NB4 (cell line): ENCODE data around the gene ANKRD34B.

ENCODE experiments used
- CTCF ChIP-seq: IDR thresholded peaks from one replicate; pipeline ENCODE4 v1.5.1; 2012; ENCODE audit warnings: low read depth, low read length
- MAX ChIP-seq: IDR thresholded peaks from 2 replicates; pipeline ENCODE4 v1.6.1; 2011; ENCODE audit warnings: low read depth, low read length
- MYC ChIP-seq: IDR thresholded peaks from 2 replicates; pipeline ENCODE4 v1.6.1; 2011; ENCODE audit warnings: low read depth, low read length
- POLR2A ChIP-seq: IDR thresholded peaks from 2 replicates; pipeline ENCODE4 v1.6.1; 2011; ENCODE audit warnings: mild to moderate bottlenecking; ENCODE audit not compliant: insufficient read length; ENCODE audit errors: extremely low read depth

GRCh38 chr5:80509362-80509761 is 60.7 kb downstream of the ANKRD34B start:
- TF ChIP-seq CTCF (no peak), POLR2A (no peak), MAX (no peak), MYC (no peak)
